NCI-H510A treated with DMSO at 0.1 percent for 48 hours (cell line): ENCODE data around the gene PITHD1.
A peak's percentile ranks its signal among the peaks of the same experiment; 100 is the strongest.
"Not testable (repeated sequence)": the region's sequence is repeated elsewhere in the genome, so short reads cannot be mapped to it uniquely, and the experiment has no call there.

Experiments used
- DNase-seq: peaks from one replicate; lab custom pipeline; 2025; lab: John Stamatoyannopoulos, UW

PITHD1 gene, protein sequence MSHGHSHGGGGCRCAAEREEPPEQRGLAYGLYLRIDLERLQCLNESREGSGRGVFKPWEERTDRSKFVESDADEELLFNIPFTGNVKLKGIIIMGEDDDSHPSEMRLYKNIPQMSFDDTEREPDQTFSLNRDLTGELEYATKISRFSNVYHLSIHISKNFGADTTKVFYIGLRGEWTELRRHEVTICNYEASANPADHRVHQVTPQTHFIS

DNA sequence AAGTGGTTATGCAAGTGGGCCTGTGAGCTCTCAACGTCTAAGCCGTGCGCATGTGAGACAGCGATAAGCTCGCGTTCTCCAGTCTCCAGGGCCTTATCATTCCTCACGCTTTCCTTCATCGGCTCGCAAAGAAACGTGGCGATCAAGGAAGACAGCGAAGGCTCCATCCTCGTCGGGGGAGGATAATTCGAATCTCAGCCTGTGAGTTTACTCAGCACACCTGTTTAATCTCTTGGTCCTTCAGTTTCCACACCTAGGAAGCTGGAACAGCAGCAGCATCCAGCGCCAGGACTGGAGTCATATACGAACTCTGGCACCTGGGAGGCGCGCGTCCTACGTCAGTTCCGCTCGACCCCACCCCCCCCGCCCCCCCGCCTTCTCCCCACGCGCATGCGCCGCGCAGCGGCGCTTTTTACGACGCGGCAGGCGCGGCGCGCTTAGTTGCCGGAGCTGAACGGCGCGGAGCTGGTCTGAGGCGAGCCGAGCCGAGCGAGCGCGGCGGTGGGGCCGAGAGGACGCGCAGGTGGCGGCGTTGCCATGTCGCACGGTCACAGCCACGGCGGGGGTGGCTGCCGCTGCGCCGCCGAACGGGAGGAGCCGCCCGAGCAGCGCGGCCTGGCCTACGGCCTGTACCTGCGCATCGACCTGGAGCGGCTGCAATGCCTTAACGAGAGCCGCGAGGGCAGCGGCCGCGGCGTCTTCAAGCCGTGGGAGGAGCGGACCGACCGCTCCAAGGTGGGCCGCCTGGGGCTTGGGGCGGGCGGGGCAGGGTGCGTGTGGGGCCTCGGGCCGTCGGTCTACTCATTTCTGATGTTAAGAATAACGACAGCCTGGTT is at the start of gene PITHD1:
PITHD1 (plus strand) TSS at position 440 of the 836 bp plus-strand sequence; CDS start at position 538, 98 bp downstream.
- DNase-seq: peak; percentile 84

DNA sequence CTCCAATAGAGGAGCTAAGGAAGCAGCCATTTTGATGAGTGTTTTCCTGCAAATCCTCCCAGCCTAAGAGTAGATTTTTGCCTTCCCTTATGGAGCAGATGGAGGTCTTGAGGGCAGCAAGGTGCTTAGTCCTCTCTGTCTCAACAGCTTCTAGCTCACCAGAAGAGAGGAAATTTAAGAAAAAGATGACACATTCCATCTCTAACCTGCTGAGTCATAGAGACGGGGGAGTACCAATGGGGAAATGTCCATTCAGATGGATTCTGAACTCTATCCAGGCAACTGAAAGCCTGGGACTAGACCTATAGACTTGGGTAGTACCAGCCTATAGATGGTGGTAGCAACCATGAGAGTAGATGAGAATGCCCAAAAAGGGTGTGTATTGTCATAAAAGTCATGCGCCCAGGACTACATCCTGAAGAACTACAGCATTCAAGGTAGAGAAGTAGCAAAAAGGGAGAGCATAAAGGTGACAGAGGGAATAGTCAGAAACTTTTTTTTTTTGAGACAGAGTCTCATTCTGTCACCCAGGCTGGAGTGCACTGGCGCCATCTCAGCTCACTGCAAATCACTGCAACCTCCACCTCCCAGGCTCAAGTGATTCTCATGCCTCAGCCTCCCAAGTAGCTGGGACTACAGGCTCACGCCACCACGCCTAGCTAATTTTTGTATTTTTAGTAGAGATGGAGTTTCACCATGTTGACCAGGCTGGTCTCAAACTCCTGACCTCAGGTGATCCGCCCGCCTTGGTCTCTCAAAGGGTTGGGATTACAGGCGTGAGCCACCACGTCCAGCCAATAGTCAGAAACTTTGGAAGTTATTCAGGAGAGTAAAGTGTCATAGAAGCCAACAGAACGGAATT is 45.6 kb upstream of the PITHD1 start:
- no peak for DNase-seq

DNA sequence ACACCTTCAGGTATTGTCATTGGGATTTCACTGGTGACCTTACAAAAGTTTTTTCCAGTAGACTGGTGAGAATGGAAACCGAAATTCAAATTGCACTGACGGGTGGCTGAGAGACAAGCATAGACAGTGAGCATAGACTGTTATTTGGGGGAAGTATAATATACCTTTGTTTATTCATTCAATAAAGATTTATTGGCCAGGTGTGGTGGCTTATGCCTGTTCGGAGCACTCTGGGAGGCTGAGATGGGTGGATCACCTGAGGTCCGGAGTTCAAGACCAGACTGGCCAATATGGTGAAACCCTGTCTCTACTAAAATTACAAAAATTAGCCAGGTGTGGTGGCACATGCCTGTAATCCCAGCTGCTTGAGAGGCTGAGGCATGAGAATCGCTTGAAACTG is 44.9 kb upstream of the PITHD1 start:
- not testable (repeated sequence) for DNase-seq

DNA sequence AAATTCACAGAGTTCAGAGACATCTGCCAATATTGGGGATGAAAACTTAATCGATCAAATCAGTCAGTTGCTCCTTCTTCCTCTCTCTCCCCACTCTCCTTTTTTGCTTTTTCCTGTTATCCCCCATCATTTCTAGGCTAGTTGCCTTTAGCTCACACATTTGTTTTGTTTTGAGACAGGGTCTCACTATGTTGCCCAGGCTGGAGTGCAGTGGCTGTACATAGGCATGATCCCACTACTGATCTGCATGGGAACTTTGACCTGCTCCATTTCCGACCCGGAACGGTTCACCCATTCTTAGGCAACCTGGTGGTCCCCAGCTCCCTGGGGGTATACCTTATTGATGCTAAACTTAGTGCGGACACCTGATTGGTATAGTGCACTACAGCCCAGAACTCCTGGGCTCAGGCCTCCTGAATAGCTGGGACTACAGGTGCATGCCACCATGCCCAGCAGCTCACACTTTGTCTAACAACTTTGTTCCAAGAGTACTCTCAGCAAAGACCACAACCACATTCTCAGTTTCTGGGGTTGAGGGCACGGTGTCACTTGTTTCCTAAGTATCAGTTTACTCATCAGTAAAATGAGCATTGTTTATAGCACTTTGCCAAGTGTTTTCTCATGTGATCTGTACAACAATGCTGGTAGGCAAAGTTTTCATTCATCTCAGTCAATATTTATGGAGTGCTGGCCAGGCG is 41.6 kb upstream of the PITHD1 start:
- no peak for DNase-seq

DNA sequence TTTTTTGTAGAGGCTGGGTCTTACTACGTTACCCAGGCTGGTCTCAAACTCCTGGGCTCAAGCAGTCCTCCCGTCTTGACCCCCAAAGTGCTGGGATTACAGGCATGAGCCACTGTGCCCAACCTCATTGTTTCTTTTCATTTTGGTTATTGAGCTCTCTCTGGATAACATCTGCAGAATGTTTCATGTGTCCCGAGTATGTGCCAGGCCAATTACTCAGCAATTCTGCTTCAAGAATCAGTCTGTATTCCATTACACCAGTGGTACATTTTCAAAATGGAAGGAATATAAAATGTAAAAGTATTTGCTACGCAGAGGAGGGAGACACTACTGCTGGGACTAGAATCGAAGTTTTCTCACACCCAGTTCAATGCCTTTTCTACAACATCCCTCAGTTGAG is 36.6 kb upstream of the PITHD1 start:
- DNase-seq: no peak

DNA sequence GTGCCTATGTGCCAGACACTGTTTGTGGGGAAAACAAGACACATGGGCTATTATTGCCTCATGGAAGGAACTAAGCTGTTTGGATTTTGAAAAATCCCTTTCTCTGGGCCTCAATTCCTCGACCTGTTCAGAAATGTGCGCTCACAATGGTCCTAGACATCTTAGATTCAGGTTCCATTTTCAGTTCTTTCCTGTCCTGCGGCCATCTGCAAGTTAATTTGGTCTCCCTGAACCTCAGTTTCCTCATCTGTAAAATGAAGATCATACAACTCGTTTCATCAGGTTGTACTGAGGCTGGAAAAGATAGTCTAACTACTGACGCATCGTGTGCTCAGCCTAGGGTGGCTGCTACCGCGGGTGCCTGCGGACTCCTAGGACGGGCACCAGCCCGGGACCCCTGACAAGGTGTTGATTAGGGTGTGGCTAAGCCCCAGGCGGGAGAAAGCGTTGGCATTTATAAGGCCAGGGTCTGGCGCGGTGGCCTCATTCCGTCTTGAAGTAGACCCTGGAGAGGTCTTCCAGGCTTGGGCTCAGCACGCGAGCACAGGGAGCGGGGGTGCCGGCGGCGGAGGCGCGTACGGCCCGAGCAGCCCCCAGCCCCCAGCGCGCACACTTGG is 35.4 kb upstream of the PITHD1 start:
- peak; percentile 61 for DNase-seq

DNA sequence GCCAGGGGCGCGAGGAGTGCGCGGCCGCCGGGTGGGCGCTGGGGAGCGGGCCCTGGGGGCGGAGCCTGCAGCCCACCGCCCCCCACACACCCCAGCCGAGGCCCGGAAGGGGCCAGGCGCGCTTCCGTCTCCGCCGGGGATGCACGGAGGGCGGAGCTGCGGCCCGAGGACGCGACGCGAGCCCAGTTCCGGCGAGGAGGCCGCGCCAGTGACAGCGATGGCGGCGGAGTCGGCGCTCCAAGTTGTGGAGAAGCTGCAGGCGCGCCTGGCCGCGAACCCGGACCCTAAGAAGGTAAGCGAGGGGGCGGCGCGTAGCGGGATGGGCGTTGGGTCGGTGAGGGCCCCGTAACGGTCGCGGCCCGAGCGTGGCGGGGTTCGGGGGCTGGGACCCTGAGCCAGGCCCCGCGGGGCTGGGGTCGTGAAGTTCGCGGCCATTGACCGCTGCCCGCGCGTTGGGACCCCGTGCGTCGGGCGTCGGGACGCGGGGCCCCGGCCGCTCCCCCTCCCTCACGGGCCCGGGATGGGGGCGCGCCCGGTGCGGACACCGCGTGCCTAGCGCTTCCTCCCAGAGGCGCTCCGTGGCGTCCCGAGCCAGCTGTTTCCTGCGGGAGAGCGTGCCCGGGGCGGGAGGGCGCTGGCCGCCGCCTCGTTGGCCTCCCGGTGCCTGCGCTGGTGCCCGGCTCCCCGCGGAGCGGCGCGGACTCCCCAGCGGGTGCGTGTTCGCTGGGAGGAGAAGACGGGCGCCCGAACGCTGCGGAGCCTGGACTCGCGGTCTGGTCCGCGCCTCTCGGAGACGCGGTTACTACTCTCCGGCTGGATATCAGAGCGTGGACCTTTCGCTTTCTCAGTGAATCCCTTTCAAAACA is 34.7 kb upstream of the PITHD1 start, which contains the start of gene ELOA:
ELOA (plus strand) TSS at position 185 of the 866 bp plus-strand sequence; CDS start at position 218, 33 bp downstream.
- peak; percentile 61 for DNase-seq

DNA sequence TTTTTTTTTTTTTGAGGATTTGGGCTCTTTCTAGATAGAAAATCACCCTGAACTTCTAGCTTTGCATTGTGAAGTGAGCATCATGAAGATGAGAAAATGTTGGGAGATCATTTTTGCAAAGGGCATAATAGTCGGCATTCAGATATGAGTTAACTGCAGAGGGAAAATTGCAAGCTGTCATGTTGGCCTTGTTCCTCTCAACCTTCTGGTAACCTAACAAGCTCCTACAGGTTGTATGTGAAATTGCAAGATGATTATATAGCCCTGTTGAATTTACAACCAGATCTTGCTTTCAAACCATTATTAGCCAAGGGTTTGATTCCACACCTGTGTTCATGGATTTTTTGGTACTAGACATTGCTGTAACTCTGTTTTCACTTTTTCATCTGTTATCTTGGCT is 32.7 kb upstream of the PITHD1 start:
- DNase-seq: peak; percentile 28

DNA sequence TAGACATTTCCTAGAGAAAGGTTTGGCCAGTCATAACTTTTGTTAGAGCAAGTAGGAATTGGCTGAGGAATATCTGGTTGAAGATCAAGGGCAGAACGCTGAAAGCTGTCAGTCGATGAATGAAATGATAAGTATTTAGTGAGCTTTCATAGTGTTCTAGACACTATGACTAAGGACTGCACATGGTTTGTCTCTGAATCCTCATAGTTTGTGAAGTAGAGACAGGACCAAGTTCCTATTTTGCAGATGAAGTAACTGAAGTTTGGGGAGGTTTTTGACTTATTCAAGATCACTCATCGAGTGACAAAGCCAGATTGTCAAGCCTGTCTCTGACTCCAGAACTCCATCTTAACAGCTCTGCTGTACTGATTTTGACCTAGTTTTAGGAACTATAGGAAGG is 30.2 kb upstream of the PITHD1 start:
- no peak for DNase-seq

DNA sequence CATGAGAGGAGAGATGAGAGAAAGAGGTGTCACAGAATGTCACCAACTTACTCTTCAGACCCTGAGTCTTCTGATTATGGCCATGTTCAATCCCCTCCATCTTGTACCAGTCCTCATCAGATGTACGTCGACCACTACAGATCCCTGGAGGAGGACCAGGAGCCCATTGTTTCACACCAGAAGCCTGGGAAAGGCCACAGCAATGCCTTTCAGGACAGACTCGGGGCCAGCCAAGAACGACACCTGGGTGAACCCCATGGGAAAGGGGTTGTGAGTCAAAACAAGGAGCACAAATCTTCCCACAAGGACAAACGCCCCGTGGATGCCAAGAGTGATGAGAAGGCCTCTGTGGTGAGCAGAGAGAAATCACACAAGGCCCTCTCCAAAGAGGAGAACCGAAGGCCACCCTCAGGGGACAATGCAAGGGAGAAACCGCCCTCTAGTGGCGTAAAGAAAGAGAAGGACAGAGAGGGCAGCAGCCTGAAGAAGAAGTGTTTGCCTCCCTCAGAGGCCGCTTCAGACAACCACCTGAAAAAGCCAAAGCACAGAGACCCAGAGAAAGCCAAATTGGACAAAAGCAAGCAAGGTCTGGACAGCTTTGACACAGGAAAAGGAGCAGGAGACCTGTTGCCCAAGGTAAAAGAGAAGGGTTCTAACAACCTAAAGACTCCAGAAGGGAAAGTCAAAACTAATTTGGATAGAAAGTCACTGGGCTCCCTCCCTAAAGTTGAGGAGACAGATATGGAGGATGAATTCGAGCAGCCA is 27.0 kb upstream of the PITHD1 start:
- peak; percentile 32 for DNase-seq

DNA sequence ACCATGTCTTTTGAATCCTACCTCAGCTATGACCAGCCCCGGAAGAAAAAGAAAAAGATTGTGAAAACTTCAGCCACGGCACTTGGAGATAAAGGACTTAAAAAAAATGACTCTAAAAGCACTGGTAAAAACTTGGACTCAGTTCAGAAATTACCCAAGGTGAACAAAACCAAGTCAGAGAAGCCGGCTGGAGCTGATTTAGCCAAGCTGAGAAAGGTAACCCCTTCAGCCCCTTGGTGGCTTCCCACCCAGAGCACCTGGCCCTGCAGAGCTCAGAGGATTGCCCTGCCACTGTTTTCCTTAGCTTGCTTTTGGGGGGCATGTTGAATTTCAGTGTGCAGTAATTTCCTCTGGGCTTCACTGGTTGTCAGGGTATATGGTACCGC is 26.4 kb upstream of the PITHD1 start:
- no peak for DNase-seq

DNA sequence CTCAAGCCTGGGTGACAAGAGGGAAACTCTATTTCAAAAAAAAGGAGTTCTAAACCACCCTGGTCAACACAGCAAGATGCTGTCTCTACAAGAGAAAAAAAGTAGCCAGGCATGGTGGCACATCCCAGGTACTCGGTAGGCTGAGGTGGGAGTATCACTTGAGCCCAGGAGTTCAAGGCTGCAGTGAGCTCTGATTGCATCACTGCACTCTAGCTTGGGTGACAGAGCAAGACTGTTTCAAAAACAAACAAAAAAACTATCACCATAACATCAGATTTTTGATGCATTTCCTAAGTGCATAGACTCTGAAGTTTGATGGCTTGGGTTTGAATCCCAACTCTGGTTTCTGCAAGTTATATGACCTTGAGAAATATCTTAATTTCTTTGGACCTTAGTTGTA is 25.3 kb upstream of the PITHD1 start:
- DNase-seq: no peak

DNA sequence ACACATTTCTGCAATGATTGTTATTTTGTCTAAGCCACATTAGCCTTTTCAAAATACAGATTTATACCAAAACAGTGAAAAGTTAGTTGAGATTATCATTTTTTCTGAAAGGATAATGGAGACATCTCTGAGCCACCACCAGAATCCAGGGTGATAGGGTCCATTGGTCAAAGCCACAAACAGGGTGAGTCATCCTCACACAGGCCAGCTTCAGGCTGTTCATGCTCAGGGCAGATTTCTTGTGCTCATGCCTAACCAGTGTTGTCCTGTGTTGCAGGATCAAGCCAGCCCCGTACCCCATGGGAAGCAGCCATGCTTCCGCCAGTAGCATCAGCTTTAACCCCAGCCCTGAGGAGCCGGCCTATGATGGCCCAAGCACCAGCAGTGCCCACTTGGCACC is 21.5 kb upstream of the PITHD1 start:
- no peak for DNase-seq

DNA sequence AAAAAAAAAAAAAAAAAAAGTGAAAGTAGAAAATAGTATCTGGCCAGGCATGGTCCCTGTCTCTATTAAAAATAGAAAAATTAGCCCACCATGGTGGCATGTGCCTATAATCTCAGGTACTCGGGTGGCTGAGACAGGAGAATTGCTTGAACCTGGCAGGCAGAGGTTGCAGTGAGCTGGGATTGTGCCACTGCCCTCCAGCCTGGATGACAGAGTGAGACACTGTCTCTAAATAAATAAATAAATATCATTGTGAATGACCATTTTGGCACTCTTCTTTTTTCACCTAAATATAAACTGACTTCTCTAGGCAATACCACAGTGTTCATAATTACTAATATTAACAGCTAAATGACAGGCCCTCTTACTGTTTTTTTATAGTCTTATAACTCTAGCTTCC is 20.4 kb upstream of the PITHD1 start:
- no peak for DNase-seq

DNA sequence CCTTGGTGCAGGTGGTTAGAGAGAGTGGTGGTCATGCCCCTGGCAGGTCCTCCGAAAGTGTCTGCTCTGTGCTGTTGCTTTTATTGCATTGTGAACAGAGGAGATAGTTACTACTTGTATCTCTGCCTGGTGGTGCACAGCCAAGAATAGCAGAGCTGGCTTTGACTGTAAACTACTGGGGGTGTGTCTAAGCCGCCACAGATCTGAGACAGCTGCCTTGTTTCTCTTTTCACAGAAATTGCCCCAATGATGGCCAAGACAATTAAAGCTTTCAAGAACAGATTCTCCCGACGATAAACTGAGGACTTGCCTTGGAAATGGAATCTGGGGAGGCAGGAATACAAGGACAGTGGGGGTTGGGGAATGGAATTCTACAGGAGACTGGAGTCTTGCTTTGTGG is 18.9 kb upstream of the PITHD1 start:
- DNase-seq: no peak

DNA sequence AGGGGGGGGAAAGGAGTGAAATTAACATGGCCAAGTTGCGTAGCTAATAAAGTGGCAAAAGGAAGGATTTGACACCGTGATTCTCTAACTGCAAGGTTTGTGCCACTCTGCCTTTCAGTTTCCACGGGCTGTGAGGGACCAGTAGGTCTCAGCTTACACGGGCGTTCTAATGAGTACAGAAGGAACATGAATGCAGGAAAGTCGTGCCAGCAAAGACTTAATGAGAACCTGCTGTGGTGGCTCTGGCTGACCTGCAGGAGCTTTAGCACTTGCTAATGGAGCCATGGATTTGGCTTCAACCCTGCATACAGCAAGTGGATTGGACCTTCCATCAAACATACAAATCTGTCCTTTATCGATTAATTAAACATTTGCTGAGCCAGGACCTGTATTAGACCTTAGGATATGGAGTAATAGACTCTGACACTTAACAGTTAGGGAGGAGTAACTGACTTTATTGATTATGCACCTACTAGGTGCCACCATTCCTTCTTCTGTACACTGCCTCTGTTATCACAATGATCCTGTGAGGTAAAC is 15.1 kb upstream of the PITHD1 start:
- no peak for DNase-seq

DNA sequence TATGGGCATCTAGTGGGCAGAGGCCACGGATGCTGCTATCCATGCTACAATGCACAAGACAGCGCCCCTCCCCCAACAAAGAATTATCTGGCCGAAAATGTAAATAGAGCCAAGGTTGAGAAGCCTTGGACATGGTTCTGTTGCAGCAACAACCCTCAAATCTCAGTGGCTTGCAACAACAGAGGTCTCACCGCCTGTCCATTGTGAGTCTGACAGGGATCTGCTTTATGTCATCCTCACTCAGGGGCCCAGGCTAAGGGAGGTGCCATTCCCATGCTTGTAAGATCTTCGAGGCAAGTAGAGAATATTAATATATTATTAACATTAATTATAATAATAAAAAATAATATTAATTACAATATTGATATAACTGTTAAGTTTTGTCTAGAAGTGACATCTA is 9.5 kb upstream of the PITHD1 start:
- DNase-seq: no peak

DNA sequence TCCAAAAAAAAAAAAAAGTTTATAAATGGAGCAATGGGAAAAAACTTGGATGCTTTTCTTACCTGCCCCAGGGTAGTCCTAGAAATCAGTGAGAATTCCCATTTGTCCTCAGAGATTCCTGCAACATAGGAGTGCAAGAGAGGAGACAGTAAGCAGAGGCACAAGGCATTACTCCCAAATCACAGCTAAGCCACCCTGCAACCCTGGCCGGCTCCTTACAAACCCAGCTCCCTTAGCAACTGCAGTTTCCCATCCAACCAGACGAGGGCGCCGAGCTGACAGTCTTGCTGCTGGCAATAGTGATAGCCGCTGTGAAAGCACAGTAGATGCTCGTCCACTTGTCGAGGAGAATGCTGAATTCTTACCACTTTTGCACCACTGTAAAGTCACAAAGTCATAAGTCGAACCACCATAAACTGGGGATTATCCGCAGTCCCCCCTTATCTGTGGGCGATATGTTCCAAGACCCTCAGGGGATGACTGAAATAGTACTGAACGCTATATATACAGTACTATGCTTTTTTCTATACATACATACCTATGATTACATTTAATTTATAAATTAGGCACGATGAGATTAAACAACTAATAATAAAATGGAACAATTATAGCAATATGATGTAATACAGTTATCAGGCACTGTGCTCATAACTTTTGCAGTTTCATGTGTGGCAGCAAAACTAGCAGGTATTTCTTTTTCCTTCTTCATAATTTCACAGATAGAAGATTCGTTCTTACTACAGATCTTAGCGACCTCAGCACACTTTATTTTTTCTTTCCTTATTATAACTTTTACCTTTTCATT is 6.0 kb upstream of the PITHD1 start:
- DNase-seq: peak; percentile 65

DNA sequence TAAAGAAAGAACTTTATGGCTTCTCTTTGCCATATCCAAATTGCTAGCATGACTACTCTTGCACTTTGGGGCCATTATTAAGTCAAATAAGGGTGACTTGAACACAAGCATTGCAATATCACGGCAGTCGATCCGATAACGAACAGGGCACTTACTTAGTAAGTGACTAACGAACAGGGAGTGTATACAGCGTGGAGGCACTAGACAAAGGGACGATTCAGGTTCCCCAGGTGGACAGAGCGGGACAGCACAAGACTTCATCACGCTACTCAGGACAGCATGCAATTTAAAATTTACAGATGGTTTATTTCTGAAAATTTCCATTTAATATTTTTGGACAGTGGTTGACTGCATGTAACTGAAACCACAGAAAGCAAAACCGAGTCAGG is 5.4 kb upstream of the PITHD1 start:
- no peak for DNase-seq
